HG03045 (cell line): ENCODE results near the gene KPNA3.

Source experiments
- ATAC-seq: cut with Tn5 transposase; IDR thresholded peaks from one replicate; pipeline ENCODE4 v1.9.1; 2021; ENCODE audit warnings: mild to moderate bottlenecking, moderate library complexity; ENCODE audit not compliant: unreplicated experiment

Gene KPNA3

GRCh38 chr13:49683489-49683888, 109.0 kb downstream of the KPNA3 start:
- peak; percentile 51 for ATAC-seq

GRCh38 chr13:49681842-49682435, 110.5 kb downstream of the KPNA3 start:
- no peak for ATAC-seq

- no peak for ATAC-seq
These were observed 113.2 kb downstream of the KPNA3 start for GRCh38 chr13:49679246-49679645.

- no peak for ATAC-seq
These were observed 114.1 kb downstream of the KPNA3 start for GRCh38 chr13:49678191-49678914.

GRCh38 chr13:49676581-49677298, 115.7 kb downstream of the KPNA3 start:
- no peak for ATAC-seq

- ATAC-seq = no peak
These were observed 121.7 kb downstream of the KPNA3 start for GRCh38 chr13:49670828-49671227.

GRCh38 chr13:49669735-49670309, 122.7 kb downstream of the KPNA3 start:
- ATAC-seq = no peak

GRCh38 chr13:49667773-49668172, 124.7 kb downstream of the KPNA3 start:
- no peak for ATAC-seq

GRCh38 chr13:49664606-49665005, 127.9 kb downstream of the KPNA3 start:
- no peak for ATAC-seq

- ATAC-seq = no peak
These were observed 135.2 kb downstream of the KPNA3 start for GRCh38 chr13:49657241-49657641.

GRCh38 chr13:49655906-49656305, 136.6 kb downstream of the KPNA3 start:
- no peak for ATAC-seq

GRCh38 chr13:49654011-49654410, 138.5 kb downstream of the KPNA3 start:
- ATAC-seq = no peak

GRCh38 chr13:49653478-49653877, 139.0 kb downstream of the KPNA3 start:
- ATAC-seq = no peak

GRCh38 chr13:49652355-49653305, 139.9 kb downstream of the KPNA3 start:
- no peak for ATAC-seq

GRCh38 chr13:49651570-49652354, 140.7 kb downstream of the KPNA3 start:
- ATAC-seq = no peak

- ATAC-seq = no peak
These were observed 142.5 kb downstream of the KPNA3 start for GRCh38 chr13:49649963-49650312.
